Fibroblast of mammary gland (primary cell): ENCODE data around the gene PRKCZ.

Source experiments
- DNase-seq: peaks from one replicate; pipeline ENCODE4 v3.0.0-alpha.2; 2010; ENCODE audit warnings: low read depth
- H3K4me3 ChIP-seq: 2 replicates; pipeline ENCODE4 v1.5.1; 2011; ENCODE audit warnings: low read depth, mild to moderate bottlenecking, low read length, moderate library complexity; ENCODE audit not compliant: control insufficient read depth
- TF ChIP-seq, protein P1 (sequence below): conservative IDR thresholded peaks from 2 replicates; pipeline ENCODE4 v1.5.1; 2011; ENCODE audit warnings: low read depth, low read length, inconsistent platforms; ENCODE audit not compliant: control insufficient read depth, insufficient read depth

The PRKCZ gene

GRCh38 chr1:2176615-2177014 is 126.4 kb downstream of the PRKCZ start:
- no peak for DNase-seq
- H3K4me3 ChIP-seq = no peak overlapping the region
- TF ChIP-seq, protein P1, sequence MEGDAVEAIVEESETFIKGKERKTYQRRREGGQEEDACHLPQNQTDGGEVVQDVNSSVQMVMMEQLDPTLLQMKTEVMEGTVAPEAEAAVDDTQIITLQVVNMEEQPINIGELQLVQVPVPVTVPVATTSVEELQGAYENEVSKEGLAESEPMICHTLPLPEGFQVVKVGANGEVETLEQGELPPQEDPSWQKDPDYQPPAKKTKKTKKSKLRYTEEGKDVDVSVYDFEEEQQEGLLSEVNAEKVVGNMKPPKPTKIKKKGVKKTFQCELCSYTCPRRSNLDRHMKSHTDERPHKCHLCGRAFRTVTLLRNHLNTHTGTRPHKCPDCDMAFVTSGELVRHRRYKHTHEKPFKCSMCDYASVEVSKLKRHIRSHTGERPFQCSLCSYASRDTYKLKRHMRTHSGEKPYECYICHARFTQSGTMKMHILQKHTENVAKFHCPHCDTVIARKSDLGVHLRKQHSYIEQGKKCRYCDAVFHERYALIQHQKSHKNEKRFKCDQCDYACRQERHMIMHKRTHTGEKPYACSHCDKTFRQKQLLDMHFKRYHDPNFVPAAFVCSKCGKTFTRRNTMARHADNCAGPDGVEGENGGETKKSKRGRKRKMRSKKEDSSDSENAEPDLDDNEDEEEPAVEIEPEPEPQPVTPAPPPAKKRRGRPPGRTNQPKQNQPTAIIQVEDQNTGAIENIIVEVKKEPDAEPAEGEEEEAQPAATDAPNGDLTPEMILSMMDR = no peak

GRCh38 chr1:2177541-2177940 is 127.3 kb downstream of the PRKCZ start:
- TF ChIP-seq, protein P1 = no peak
- no peak overlapping the region for H3K4me3 ChIP-seq
- no peak for DNase-seq

DNA sequence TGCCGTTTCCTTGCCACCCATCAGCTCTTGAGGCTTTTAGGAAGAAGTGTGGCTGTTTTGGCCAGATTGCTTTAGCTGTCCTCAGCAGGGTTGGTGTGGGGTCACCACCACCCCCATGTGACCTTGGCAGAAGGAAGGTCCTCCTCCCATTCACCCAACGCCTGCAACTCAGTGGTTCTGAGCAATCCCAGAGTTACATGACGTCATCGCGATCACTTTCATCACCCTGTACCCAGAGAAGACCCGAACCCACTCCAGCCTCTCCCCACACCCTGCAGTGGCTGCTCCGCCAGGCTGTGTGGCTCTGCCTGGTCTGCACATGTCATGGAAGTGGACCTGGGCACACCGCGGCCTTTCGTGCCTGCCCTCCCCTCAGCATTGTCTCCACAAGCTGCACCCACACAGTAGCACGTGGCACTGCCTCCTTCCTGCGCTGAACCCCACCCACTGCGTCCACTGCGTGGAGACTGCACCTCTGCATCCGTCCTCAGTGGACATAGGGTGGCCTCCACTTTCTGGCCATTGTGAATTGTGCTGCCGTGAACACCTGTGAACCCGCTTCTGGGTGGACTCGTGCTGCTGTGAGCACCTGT is 127.8 kb downstream of the PRKCZ start:
- TF ChIP-seq, protein P1 = no peak
- no peak for DNase-seq
- no peak overlapping the region for H3K4me3 ChIP-seq

- H3K4me3 ChIP-seq = no peak overlapping the region
- DNase-seq = no peak
- TF ChIP-seq, protein P1 = no peak
These were observed 128.7 kb downstream of the PRKCZ start for GRCh38 chr1:2178875-2179274.

- TF ChIP-seq, protein P1 = no peak
- H3K4me3 ChIP-seq = no peak overlapping the region
- no peak for DNase-seq
These were observed 129.2 kb downstream of the PRKCZ start for GRCh38 chr1:2179283-2180013.

DNA sequence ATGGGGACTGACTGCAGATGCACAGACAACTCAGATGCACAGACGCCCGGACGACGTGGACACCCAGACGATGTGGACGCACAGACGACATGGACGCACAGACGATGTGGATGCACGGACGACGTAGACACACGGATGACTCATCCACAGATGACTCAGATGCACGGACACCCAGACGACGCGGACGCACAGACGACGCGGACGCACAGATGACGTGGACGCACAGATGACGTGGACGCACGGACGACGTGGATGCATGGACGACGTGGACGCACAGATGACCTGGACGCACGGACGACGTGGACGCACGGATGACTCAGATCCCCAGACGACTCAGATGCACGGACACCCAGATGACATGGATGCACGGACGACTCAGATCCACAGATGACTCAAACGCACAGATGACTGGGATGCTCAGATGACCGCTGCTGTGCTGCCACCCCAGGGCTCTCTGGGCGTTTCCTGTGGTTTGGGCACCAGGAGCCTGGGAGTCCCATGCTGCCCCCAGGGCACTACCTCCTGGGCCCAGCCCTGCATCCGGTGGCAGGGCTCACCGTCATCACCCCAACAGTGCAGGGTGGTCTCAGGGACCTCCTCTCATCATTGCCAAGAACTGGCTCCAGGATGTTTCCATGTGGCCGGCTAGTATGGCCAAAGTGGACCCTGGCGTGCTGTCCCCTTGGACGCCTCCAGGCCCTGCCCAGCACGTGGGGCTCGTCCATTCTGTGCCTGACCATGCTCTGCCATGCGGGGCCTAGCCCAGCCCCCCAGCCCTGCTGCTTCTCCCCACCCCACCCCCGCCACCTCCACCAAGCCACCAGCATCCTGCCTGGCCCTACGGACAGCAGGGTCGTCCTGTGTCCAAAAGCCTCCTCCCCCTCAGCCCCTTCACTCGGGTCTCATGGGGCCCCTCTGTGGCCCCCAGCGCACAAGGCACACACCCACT is 130.4 kb downstream of the PRKCZ start:
- TF ChIP-seq, protein P1 = no peak
- peak; percentile 37 for DNase-seq
- no peak overlapping the region for H3K4me3 ChIP-seq
